H1 (cell line): ENCODE results near the gene ADCY5. TPM values are rescaled to one million over a fixed set of nuclear protein-coding genes. Genes with fewer than 3 reads are reported as not detected.

ENCODE experiments used
- CTCF ChIA-PET: fragments of 300-600 bp; sonication (Branson Sonifier 250); formaldehyde crosslinking; loops from one replicate; lab custom pipeline; 2021; ENCODE audit not compliant: partially characterized antibody; lab: Charles Lee
- POLR2A ChIA-PET: fragments of 300-600 bp; sonication (Branson Sonifier 250); formaldehyde crosslinking; loops from one replicate; lab custom pipeline; 2021; ENCODE audit warnings: inconsistent platforms; ENCODE audit not compliant: partially characterized antibody; lab: Charles Lee
- DNase-seq, 2 experiments: peaks; one replicate each; pipeline versions ENCODE4 v3.0.0 to v3.0.0-alpha.2; 2010 to 2022; ENCODE audit warnings: low spot score in 2 of 2, low read depth in 1 of 2, mixed read lengths in 1 of 2
- FAIRE-seq: peaks from 2 replicates; lab custom pipeline; 2011; peaks lifted over from hg19 to GRCh38; lab: Jason Lieb, UNC
- H2AFZ ChIP-seq: 2 replicates; pipeline ENCODE4 v1.8.1; 2012; ENCODE audit warnings: low read length, inconsistent platforms
- H2AK5ac ChIP-seq: 2 replicates; pipeline ENCODE4 v1.6.1; 2013; ENCODE audit warnings: low read depth, low read length
- H2BK120ac ChIP-seq: replicated peaks from 2 replicates; pipeline ENCODE3; 2013; ENCODE audit warnings: low read depth, low read length, inconsistent platforms
- H2BK12ac ChIP-seq: 2 replicates; pipeline ENCODE4 v1.6.1; 2013; ENCODE audit warnings: low read depth, low read length
- H2BK15ac ChIP-seq: 2 replicates; pipeline ENCODE4 v1.6.1; 2013; ENCODE audit warnings: low read length
- H2BK20ac ChIP-seq: 2 replicates; pipeline ENCODE4 v1.6.1; 2013; ENCODE audit warnings: low read length
- H2BK5ac ChIP-seq: 2 replicates; pipeline ENCODE4 v1.6.1; 2013; ENCODE audit warnings: low read depth, low read length
- H3K14ac ChIP-seq: 2 replicates; pipeline ENCODE4 v1.6.1; 2013; ENCODE audit warnings: inconsistent platforms; ENCODE audit not compliant: insufficient read length
- H3K18ac ChIP-seq: 2 replicates; pipeline ENCODE4 v1.6.1; 2013; ENCODE audit warnings: low read length; ENCODE audit errors: extremely low read depth
- H3K23ac ChIP-seq: 2 replicates; pipeline ENCODE4 v1.6.1; 2013; ENCODE audit warnings: inconsistent platforms; ENCODE audit not compliant: insufficient read length
- H3K23me2 ChIP-seq: 2 replicates; pipeline ENCODE4 v1.6.1; 2013; ENCODE audit warnings: low read depth, low read length
- H3K27ac ChIP-seq: 2 replicates; pipeline ENCODE4 v1.6.1; 2011; ENCODE audit warnings: low read depth, low read length, inconsistent platforms
- H3K27me3 ChIP-seq, 4 experiments: replicated peaks in 1 of 4; 1 replicate in 1 of 4; 2 replicates in 3 of 4; pipeline versions ENCODE4 v1.6.1 to v1.8.1; 2011 to 2013; ENCODE audit warnings: low read length in 3 of 4, mild to moderate bottlenecking in 3 of 4, inconsistent platforms in 2 of 4, mixed read lengths in 2 of 4, moderate library complexity in 1 of 4; ENCODE audit not compliant: control insufficient read depth in 3 of 4, insufficient read depth in 3 of 4; ENCODE audit errors: extremely low read depth in 1 of 4
- H3K36me3 ChIP-seq, 4 experiments: 2 replicates each; pipeline versions ENCODE4 v1.6.1 to v1.8.1; 2011 to 2013; ENCODE audit warnings: mild to moderate bottlenecking in 4 of 4, low read length in 3 of 4, moderate library complexity in 2 of 4, control low read depth in 1 of 4, inconsistent platforms in 1 of 4; ENCODE audit not compliant: insufficient read depth in 4 of 4, control insufficient read depth in 2 of 4
- H3K4ac ChIP-seq: replicated peaks from 2 replicates; pipeline ENCODE3; 2013; ENCODE audit warnings: low read length, low read depth, mixed read lengths, inconsistent platforms; ENCODE audit not compliant: insufficient read length
- H3K4me1 ChIP-seq, 4 experiments: replicated peaks in 1 of 4; 1 replicate in 1 of 4; 2 replicates in 3 of 4; pipeline versions ENCODE4 v1.6.1 to v1.8.1; 2011 to 2013; ENCODE audit warnings: low read length in 3 of 4, inconsistent platforms in 2 of 4, mixed read lengths in 1 of 4; ENCODE audit not compliant: insufficient read depth in 4 of 4, control insufficient read depth in 3 of 4
- H3K4me2 ChIP-seq, 2 experiments: 2 replicates each; pipeline versions ENCODE4 v1.6.1 to v1.8.1; 2011 to 2013; ENCODE audit warnings: low read depth in 2 of 2, low read length in 2 of 2, control low read depth in 1 of 2, inconsistent platforms in 1 of 2, mild to moderate bottlenecking in 1 of 2; ENCODE audit not compliant: insufficient read depth in 1 of 2
- H3K4me3 ChIP-seq, 4 experiments: fragments of 200-600, 300-600 bp in 1 of 4; sonication (generic), shearing (Covaris generic), sonication (Bioruptor Twin) in 1 of 4; 2 replicates each; pipeline versions ENCODE4 v1.5.1 to v1.8.1; 2011 to 2016; ENCODE audit warnings: low read length in 4 of 4, low read depth in 3 of 4, control low read depth in 2 of 4, inconsistent platforms in 2 of 4, mild to moderate bottlenecking in 2 of 4, mixed read lengths in 1 of 4, moderate library complexity in 1 of 4; ENCODE audit not compliant: insufficient read depth in 2 of 4; ENCODE audit errors: extremely low read depth in 1 of 4
- H3K56ac ChIP-seq: replicated peaks from 2 replicates; pipeline ENCODE3; 2013; ENCODE audit warnings: low read depth, mild to moderate bottlenecking, mixed read lengths, low read length, inconsistent platforms; ENCODE audit not compliant: insufficient read length
- H3K79me1 ChIP-seq: 2 replicates; pipeline ENCODE4 v1.6.1; 2013; ENCODE audit warnings: low read depth, low read length, control low read depth
- H3K79me2 ChIP-seq, 2 experiments: 2 replicates each; pipeline versions ENCODE4 v1.6.1 to v1.8.1; 2012 to 2013; ENCODE audit warnings: low read length in 2 of 2, mild to moderate bottlenecking in 2 of 2, inconsistent platforms in 1 of 2; ENCODE audit not compliant: insufficient read depth in 2 of 2, control insufficient read depth in 1 of 2
- H3K9ac ChIP-seq, 4 experiments: replicated peaks in 1 of 4; 1 replicate in 1 of 4; 2 replicates in 3 of 4; pipeline versions ENCODE4 v1.6.1 to v1.8.1; 2011 to 2013; ENCODE audit warnings: low read depth in 3 of 4, low read length in 3 of 4, control low read depth in 2 of 4, mild to moderate bottlenecking in 2 of 4, moderate library complexity in 2 of 4, inconsistent platforms in 1 of 4; ENCODE audit errors: extremely low read depth in 1 of 4
- H3K9me3 ChIP-seq, 2 experiments: 2 replicates each; pipeline versions ENCODE4 v1.6.1 to v1.8.1; 2012 to 2013; ENCODE audit warnings: mild to moderate bottlenecking in 2 of 2, moderate library complexity in 2 of 2, control low read depth in 1 of 2, inconsistent platforms in 1 of 2, low read depth in 1 of 2, low read length in 1 of 2, mixed read lengths in 1 of 2; ENCODE audit not compliant: insufficient read depth in 2 of 2
- H4K20me1 ChIP-seq, 2 experiments: replicated peaks in 1 of 2; 2 replicates each; pipeline versions ENCODE3 to v1.8.1; 2011 to 2013; ENCODE audit warnings: inconsistent platforms in 2 of 2, low read length in 2 of 2, mild to moderate bottlenecking in 1 of 2; ENCODE audit not compliant: insufficient read depth in 2 of 2, control insufficient read depth in 1 of 2
- H4K5ac ChIP-seq: 2 replicates; pipeline ENCODE4 v1.6.1; 2013; ENCODE audit warnings: low read length, low read depth, mixed read lengths, inconsistent platforms; ENCODE audit not compliant: insufficient read length
- H4K8ac ChIP-seq: 2 replicates; pipeline ENCODE4 v1.8.0; 2013; ENCODE audit warnings: mild to moderate bottlenecking, moderate library complexity, low read length, inconsistent platforms; ENCODE audit not compliant: insufficient read depth; ENCODE audit errors: extremely low read depth
- H4K91ac ChIP-seq: replicated peaks from 2 replicates; pipeline ENCODE3; 2013; ENCODE audit warnings: low read length, mixed read lengths, inconsistent platforms; ENCODE audit not compliant: insufficient read length
- CREB1 ChIP-seq: IDR thresholded peaks from 2 replicates; pipeline ENCODE4 v1.6.1; 2012; ENCODE audit warnings: inconsistent platforms
- GABPA ChIP-seq: IDR thresholded peaks from 2 replicates; pipeline ENCODE4 v1.6.1; 2011; ENCODE audit warnings: mild to moderate bottlenecking, low read length, moderate library complexity, borderline replicate concordance; ENCODE audit not compliant: insufficient read depth
- PHF8 ChIP-seq: fragments of 200-600 bp; sonication (generic); conservative IDR thresholded peaks from 2 replicates; pipeline ENCODE4 v1.7.1; 2012; ENCODE audit warnings: low read depth, mild to moderate bottlenecking, inconsistent platforms, low read length, moderate library complexity
- RAD21 ChIP-seq, 2 experiments: IDR thresholded peaks in 1 of 2; conservative IDR thresholded peaks in 1 of 2; 2 replicates each; pipeline ENCODE4 v1.6.1; 2011; ENCODE audit warnings: low read depth in 2 of 2, low read length in 2 of 2, improper control_type of control experiment in 1 of 2, inconsistent platforms in 1 of 2, mild to moderate bottlenecking in 1 of 2, moderate library complexity in 1 of 2
- RNF2 ChIP-seq: fragments of 200-900, 300-1000 bp; sonication (generic); IDR thresholded peaks from 2 replicates; pipeline ENCODE4 v1.7.1; 2016; ENCODE audit warnings: borderline replicate concordance, low read depth, mild to moderate bottlenecking, antibody characterized with exemption, low read length; ENCODE audit not compliant: poor library complexity, severe bottlenecking; ENCODE audit errors: missing control alignments
- SIX5 ChIP-seq: IDR thresholded peaks from 2 replicates; pipeline ENCODE4 v1.6.1; 2011; ENCODE audit warnings: mild to moderate bottlenecking, low read depth, low read length
- SRF ChIP-seq: IDR thresholded peaks from 2 replicates; pipeline ENCODE4 v1.6.1; 2011; ENCODE audit warnings: mild to moderate bottlenecking, low read depth, low read length, moderate library complexity
- TAF7 ChIP-seq: optimal IDR thresholded peaks from 2 replicates; pipeline ENCODE3; 2011; ENCODE audit warnings: low read depth, mild to moderate bottlenecking, inconsistent platforms, low read length, moderate library complexity, borderline replicate concordance
- TEAD4 ChIP-seq: IDR thresholded peaks from 2 replicates; pipeline ENCODE4 v1.6.1; 2012; ENCODE audit warnings: low read depth, low read length, inconsistent platforms, mixed read lengths
- whole genome bisulfite sequencing, 2 experiments: shearing (Covaris generic) in 1 of 2; methylation state at CpG; one replicate each; pipeline versions ENCODE4 v1.1.6 to v1.1.7; 2013 to 2015; ENCODE audit warnings: low lambda C conversion rate in 2 of 2, mixed read lengths in 2 of 2, inconsistent platforms in 1 of 2, low coverage in 1 of 2, missing lambda C conversion rate in 1 of 2; ENCODE audit not compliant: insufficient replicate concordance in 2 of 2, insufficient coverage in 1 of 2, insufficient read length in 1 of 2; ENCODE audit errors: extremely low coverage in 1 of 2, missing lambda C conversion rate in 1 of 2; 5-methylcytosine and 5-hydroxymethylcytosine counted together
- polyA plus RNA-seq, 7 experiments: library from polyadenylated mRNA; depleted of rRNA in 3 of 7; stranded (reverse) in 5 of 7; unstranded in 2 of 7; fragments of >200 nt in 5 of 7; fragments of 200-250 nt in 2 of 7; gene quantifications; 1 replicate in 5 of 7; 2 replicates in 1 of 7; 4 replicates in 1 of 7; pipeline versions ENCODE4 v1.2.1 to v1.2.3, GENCODE V29; 2011 to 2013; ENCODE audit warnings: missing spikeins in 2 of 7, mixed read lengths in 2 of 7
- total RNA-seq: library from RNA; stranded (reverse); fragmentation: NEBNext Ultra II Directional; extraction: Animal tissue kit (Norgen Biotek cat#: 25700); gene quantifications from 2 replicates; pipeline ENCODE4 v1.2.1, GENCODE V29; 2021

ADCY5 gene
- total and polyA plus RNA-seq, 2 of the 8 experiments (the other 6 are each of a cell fraction or from before 2014, with no cell fraction given): 18.9 to 40.8 TPM

DNA sequence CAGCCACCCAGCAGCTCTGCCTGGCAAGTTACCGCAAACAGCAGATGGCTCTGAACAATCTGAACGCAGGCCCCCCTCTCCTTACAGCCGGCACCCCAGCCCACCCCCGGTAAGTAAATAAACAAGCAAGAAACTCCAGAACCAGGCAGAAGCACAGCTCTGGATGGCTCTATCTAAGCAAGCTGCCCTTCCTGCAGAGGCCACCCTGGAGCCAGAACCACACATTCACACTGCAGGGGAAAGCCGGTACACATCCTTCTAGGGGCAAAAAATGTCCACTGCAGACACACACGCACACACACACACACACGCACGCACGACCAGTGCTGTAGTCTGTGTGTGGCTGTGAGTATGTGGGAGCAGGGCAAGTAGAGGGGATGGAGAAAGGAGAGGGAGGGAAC is 63.9 kb downstream of the ADCY5 start:
- Histone ChIP-seq H3K79me2 (no peaks in the 10 kb centered on the region), H3K56ac (no peak overlapping the region), H4K8ac (no peak overlapping the region; the same call in 1 of the 2 replicates), H2BK20ac (no peak overlapping the region), H2AK5ac (no peak overlapping the region), H3K27me3 (no peaks in the 10 kb centered on the region), H3K79me1 (no peaks in the 10 kb centered on the region), H3K9ac (no peak overlapping the region), H3K9me3 (no peaks in the 10 kb centered on the region), H3K4me2 (no peak overlapping the region), H3K27ac (no peak overlapping the region), H3K23ac (no peak overlapping the region), H3K36me3 (no peaks in the 10 kb centered on the region; a peak in 1 of 8 replicates), H2BK12ac (no peak overlapping the region), H2BK5ac (no peak overlapping the region), H4K5ac (no peak overlapping the region), H3K4me1 (peaks cover 4 to 10% (median 9%) of the 10 kb centered on the region in 4 experiments), H4K91ac (no peak overlapping the region), H3K14ac (no peak overlapping the region), H2BK120ac (no peak overlapping the region), H2BK15ac (no peak overlapping the region), H3K23me2 (no peaks in the 10 kb centered on the region; the same call in 1 of the 2 replicates), H3K4ac (no peak overlapping the region), H3K18ac (no peak overlapping the region), H4K20me1 (no peaks in the 10 kb centered on the region), H2AFZ (no peak overlapping the region), H3K4me3 (no peak overlapping the region)
- no peak for TF ChIP-seq RNF2
- no peak for TF ChIP-seq SIX5
- no peak for TF ChIP-seq SRF
- TF ChIP-seq GABPA: no peak
- TF ChIP-seq TAF7: no peak
- TF ChIP-seq TEAD4: no peak
- TF ChIP-seq RAD21 (IDR thresholded peaks at IDR 0.05 in 1 of 2, conservative IDR thresholded peaks at IDR 0.05 in 1 of 2; ENCODE audit: low read depth in 2 of 2, low read length in 2 of 2): no peak
- TF ChIP-seq PHF8: no peak
- TF ChIP-seq CREB1: no peak
- FAIRE-seq (no peak), DNase-seq (no peak)
- ChIA-PET CTCF (interaction anchor here (0.9 to 11.1 kb wide), 10 partner anchors 10 to 102 kb away, joined by 3 to 63 read pairs (median 4); no protein-coding TSS in a partner anchor), POLR2A (interaction anchor here (1.0 to 1.6 kb wide), 2 partner anchors 10 to 27 kb away, joined by 4 to 5 read pairs; no protein-coding TSS in a partner anchor)
- 87% methylated on average over 9 of the region's 9 CpGs; no CpG with 5 or more reads in 1 of the 2 experiments for WGBS, 2 experiments
